HepG2 (cell line): ENCODE results near the gene MINDY1. TPM values are rescaled to one million over a fixed set of nuclear protein-coding genes. Genes with fewer than 3 reads are reported as not detected.
A peak's percentile ranks its signal among the peaks of the same experiment; 100 is the strongest.

Experiments used
- ARNT2 ChIP-seq: sonication (generic); formaldehyde crosslinking; IDR thresholded peaks from 2 replicates; pipeline ENCODE4 v1.8.0; 2022; ENCODE audit warnings: mild to moderate bottlenecking, low read depth, missing genetic modification reagents, moderate library complexity
- DNMT3B ChIP-seq: conservative IDR thresholded peaks from 2 replicates; pipeline ENCODE4 v1.6.1; 2016; ENCODE audit warnings: missing biosample characterization, control low read depth
- DR1 ChIP-seq: sonication (generic); formaldehyde crosslinking; IDR thresholded peaks from 2 replicates; pipeline ENCODE4 v1.8.0; 2021; ENCODE audit warnings: mild to moderate bottlenecking, missing genetic modification reagents, inconsistent platforms
- FOXO4 ChIP-seq: sonication (generic); formaldehyde crosslinking; conservative IDR thresholded peaks from 2 replicates; pipeline ENCODE4 v1.8.1; 2023; ENCODE audit warnings: missing genetic modification reagents
- HIC2 ChIP-seq: sonication (generic); formaldehyde crosslinking; IDR thresholded peaks from 2 replicates; pipeline ENCODE4 v1.9.0; 2022; ENCODE audit warnings: low read depth, missing genetic modification reagents
- HIVEP1 ChIP-seq: sonication (generic); formaldehyde crosslinking; IDR thresholded peaks from 2 replicates; pipeline ENCODE4 v1.4.0; 2020; ENCODE audit warnings: mild to moderate bottlenecking, missing genetic modification reagents
- HNF4A ChIP-seq: sonication (generic); formaldehyde crosslinking; IDR thresholded peaks from 2 replicates; pipeline ENCODE4 v1.4.0; 2020; ENCODE audit warnings: missing genetic modification reagents
- HOXA9 ChIP-seq: sonication (generic); formaldehyde crosslinking; IDR thresholded peaks from 2 replicates; pipeline ENCODE4 v1.8.1; 2022; ENCODE audit warnings: missing genetic modification reagents, mild to moderate bottlenecking, moderate library complexity, borderline replicate concordance
- NFATC3 ChIP-seq: sonication (generic); formaldehyde crosslinking; IDR thresholded peaks from 2 replicates; pipeline ENCODE4 v1.5.1; 2020; ENCODE audit warnings: mild to moderate bottlenecking, missing genetic modification reagents
- NONO ChIP-seq, 2 experiments: fragments of 450-650 bp in 1 of 2; sonication (generic) in 1 of 2; formaldehyde crosslinking in 1 of 2; IDR thresholded peaks in 1 of 2; conservative IDR thresholded peaks in 1 of 2; 2 replicates each; pipeline versions ENCODE4 v1.6.1 to v1.8.0; 2017 to 2022; ENCODE audit warnings: mild to moderate bottlenecking in 1 of 2, missing genetic modification reagents in 1 of 2, moderate library complexity in 1 of 2
- RELA ChIP-seq: sonication (generic); formaldehyde crosslinking; IDR thresholded peaks from 2 replicates; pipeline ENCODE4 v1.4.0; 2020; ENCODE audit warnings: missing genetic modification reagents
- SP140L ChIP-seq: sonication (generic); formaldehyde crosslinking; IDR thresholded peaks from 2 replicates; pipeline ENCODE4 v1.4.0; 2020; ENCODE audit warnings: missing genetic modification reagents, borderline replicate concordance
- SRF ChIP-seq: IDR thresholded peaks from 2 replicates; pipeline ENCODE4 v1.6.1; 2011; ENCODE audit warnings: mild to moderate bottlenecking, low read depth, low read length, moderate library complexity
- TEF ChIP-seq: sonication (generic); formaldehyde crosslinking; IDR thresholded peaks from 2 replicates; pipeline ENCODE4 v1.5.0; 2020; ENCODE audit warnings: missing genetic modification reagents
- ZBTB42 ChIP-seq: sonication (generic); formaldehyde crosslinking; IDR thresholded peaks from 2 replicates; pipeline ENCODE4 v1.5.0; 2020; ENCODE audit warnings: mild to moderate bottlenecking, missing genetic modification reagents
- ZFP62 ChIP-seq: sonication (generic); formaldehyde crosslinking; IDR thresholded peaks from 2 replicates; pipeline ENCODE4 v1.4.0; 2020; ENCODE audit warnings: missing genetic modification reagents
- ZNF142 ChIP-seq: sonication (generic); formaldehyde crosslinking; IDR thresholded peaks from 2 replicates; pipeline ENCODE4 v1.4.0; 2020; ENCODE audit warnings: missing genetic modification reagents
- ZNF317 ChIP-seq: sonication (generic); formaldehyde crosslinking; IDR thresholded peaks from 2 replicates; pipeline ENCODE4 v1.5.0; 2020; ENCODE audit warnings: mild to moderate bottlenecking, missing genetic modification reagents
- ZNF33A ChIP-seq: sonication (generic); formaldehyde crosslinking; IDR thresholded peaks from 2 replicates; pipeline ENCODE4 v1.5.1; 2020; ENCODE audit warnings: missing genetic modification reagents, mild to moderate bottlenecking, moderate library complexity, borderline replicate concordance
- polyA plus RNA-seq, 8 experiments: library from polyadenylated mRNA; depleted of rRNA in 3 of 8; stranded (reverse) in 7 of 8; unstranded in 1 of 8; fragments of >200 nt; fragmentation: Illumina TruSeq in 4 of 8; extraction: Trizol in 4 of 8; gene quantifications; 2 replicates each; pipeline versions ENCODE4 v1.2.1 to v1.2.3, GENCODE V29; 2011 to 2016; ENCODE audit warnings: low read depth in 4 of 8, missing spikeins in 1 of 8, mixed read lengths in 1 of 8; ENCODE audit not compliant: insufficient read depth in 1 of 8
- total RNA-seq, 5 experiments: library from RNA; depleted of rRNA; stranded (reverse); fragments of >200 nt; fragmentation: Illumina TruSeq; extraction: Trizol; gene quantifications; 2 replicates each; pipeline ENCODE4 v1.2.3, GENCODE V29; 2016; ENCODE audit warnings: low read depth in 1 of 5

MINDY1 gene
- total and polyA plus RNA-seq, 2 of the 13 experiments (the other 11 are each of a cell fraction or from before 2014, with no cell fraction given), result 11.1 to 15.0 TPM

GRCh38 chr1:151047591-151047924, 40.9 kb upstream of the MINDY1 start, which contains the start of gene C1orf56 (continued):
- TF ChIP-seq ZNF142 (no peak), ARNT2 (CRISPR knock-in tag) (0 out of 2 replicates have a peak, but pooled peaks have one; percentile 25), NONO (IDR thresholded peaks at IDR 0.05) (no peak), NONO (CRISPR knock-in tag; conservative IDR thresholded peaks at IDR 0.05) (no peak), HIVEP1 (CRISPR knock-in tag) (no peak; the same call in 1 of the 2 replicates), ZBTB42 (CRISPR knock-in tag) (no peak), RELA (CRISPR knock-in tag) (no peak), HOXA9 (no peak), TEF (CRISPR knock-in tag) (no peak), ZFP62 (CRISPR knock-in tag) (no peak), NFATC3 (no peak), HNF4A (CRISPR knock-in tag) (no peak), HIC2 (CRISPR knock-in tag) (no peak), ZNF33A (CRISPR knock-in tag) (no peak), SP140L (CRISPR knock-in tag) (no peak), DR1 (CRISPR knock-in tag) (no peak), DNMT3B (CRISPR knock-in tag) (no peak), ZNF317 (CRISPR knock-in tag) (no peak), FOXO4 (CRISPR knock-in tag) (no peak), SRF (no peak)
